Activated CD4-positive, CD25-positive, alpha-beta regulatory T cell treated with anti-CD3 and anti-CD28 coated beads, Interleukin-2, amount 50 U/mL, for 72 hours (primary cell): ENCODE data around the gene ANKH.

Experiments
- DNase-seq: peaks from one replicate; pipeline ENCODE4 v3.0.0; 2021

Gene ANKH

DNA sequence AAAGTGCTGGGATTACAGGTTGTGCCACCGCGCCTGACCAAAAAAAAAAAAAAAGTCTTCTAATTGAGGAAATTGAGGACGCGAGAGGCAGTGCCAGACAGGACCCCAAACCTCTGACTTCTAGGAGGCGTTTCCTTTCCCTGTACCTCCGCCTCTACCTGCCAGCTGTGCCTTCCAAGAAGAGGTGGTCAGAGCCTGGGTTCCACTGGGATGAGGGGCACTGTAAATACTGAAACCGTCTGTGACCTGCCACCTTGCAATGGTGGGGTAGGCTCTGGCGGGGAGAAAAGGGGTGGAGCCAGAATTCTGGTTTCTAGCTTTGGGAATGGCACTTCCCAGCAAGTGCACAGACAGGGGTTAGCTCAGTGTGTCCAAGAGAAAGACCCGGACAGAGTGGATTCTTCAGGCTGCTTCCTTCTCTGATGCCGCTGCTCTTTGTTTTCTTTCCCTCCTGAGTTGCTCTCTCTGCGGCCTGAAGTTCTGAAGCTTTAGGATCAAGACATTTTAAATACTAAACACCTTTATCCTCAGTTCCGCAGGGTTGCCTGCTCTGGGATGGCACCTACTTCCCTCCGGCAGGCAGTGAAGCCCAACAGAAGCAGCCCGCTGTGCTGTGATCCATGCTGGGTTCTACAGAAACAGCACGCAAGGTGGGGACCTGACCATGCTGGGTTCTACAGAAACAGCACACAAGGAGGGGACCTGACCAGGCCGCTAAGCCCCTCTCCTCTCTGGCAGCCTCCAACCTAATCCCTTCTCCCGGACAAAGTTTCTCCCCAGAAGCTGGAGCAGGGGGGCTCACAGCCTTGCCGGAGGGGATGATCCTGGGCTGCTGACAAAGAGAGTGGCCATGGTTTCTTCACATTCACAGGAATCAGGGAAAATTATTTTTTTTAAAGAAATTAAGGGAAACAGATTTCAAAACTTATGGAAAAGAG, 141.9 kb downstream of the ANKH start:
- no peak for DNase-seq

DNA sequence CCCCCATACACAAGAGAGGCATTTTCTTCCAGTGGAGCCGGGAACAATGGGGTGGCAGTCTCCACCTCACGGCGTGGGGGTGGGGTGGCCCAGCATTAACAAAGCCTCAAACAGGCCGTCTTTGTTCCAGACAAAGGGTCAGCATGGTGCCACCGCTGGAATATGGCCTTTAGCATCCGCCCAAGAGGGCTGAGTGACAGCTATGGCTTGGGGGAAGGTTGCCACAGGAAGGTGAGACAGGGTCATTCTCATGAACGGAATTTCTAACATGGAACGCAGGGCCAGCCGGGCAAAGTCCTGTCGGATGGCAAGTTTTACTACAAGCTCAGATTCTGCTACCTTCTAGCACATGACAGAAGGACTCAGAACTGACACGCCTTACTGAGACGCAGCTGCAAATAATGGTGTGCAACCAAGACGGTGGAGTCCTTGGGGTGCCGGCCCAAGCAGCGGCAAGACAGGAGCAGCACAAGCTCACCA, 143.1 kb downstream of the ANKH start:
- DNase-seq, result no peak

DNA sequence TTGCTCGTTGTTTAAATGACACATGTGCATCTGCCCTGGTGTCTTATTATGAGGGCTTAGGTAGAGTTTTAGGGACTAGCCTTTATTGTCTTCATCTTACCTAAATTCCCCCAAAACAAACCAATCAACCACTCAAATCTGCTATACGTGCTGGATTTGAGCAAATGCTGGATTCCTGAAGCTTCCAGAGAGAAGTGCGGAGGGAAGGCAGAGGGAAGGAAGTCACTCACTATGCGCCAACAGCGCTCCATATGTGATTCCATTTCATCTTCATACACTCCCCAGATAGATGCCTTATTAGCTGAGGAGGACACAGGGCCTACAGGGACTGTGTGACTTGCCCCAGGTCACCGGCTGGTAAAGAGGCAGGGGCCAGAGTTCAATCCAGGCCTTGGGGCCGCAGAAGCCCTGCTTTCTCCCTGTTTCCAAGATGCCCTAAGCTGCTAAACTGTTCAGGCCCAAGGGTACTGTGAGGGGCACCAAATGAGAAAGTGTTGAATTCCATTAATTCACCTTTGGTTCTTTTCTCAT, 143.6 kb downstream of the ANKH start:
- no peak for DNase-seq

DNA sequence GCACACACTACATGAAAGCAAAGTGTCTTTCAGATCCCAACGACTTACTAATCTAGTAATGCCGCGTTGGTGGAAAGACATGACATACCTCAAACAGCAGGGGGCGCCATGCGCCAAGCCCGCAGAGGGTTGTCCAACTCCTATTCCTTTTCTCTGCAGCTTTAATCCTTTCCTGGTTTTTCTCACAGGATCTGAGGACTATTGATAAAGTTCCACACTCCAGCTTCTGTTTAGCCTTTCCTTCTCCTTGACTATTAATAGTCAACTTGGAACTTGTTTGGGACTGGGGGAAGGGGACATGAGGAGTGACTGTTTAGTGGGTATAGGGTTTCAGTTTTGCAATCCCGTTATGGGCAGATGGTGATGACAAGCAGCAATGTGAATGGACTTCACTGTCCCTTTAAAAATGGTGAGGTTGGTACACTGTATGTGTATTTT, 144.1 kb downstream of the ANKH start:
- DNase-seq, result peak; percentile 76

DNA sequence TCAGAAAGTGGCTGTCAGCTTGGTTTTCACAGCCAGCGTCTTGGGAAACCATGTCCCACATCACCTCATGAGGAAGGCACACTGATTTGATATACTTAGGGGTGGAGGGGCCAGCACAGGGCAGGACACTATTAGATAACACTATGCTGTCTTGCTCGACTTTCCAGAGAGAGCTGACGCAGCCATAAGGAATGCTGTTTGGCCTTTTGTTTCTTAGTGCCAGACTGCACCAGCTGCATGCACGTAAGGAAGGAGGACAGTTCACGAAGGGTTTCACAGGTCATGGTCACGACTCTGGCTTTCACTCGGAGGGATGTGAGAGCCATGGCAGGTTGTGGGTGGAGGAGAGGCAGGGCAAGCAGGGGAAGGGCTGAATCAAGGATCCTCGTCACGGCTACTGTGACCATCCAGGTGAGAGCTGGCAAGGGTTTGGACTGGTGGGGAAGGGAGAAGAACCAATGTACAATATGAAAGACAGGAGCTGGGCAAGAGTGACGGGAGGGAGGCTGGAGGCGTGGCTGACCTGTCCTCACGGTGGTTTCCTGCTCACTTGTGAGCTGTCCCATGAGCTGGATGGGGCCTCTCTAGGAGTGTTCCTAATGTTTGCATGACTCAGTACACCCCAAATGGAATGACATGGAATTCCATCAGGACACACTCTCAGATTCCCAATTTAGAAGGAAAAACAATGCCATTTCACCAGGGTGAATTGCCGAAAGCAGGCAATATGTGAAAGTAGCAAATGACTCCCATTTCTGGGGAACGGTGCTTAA, 145.3 kb downstream of the ANKH start:
- no peak for DNase-seq

DNA sequence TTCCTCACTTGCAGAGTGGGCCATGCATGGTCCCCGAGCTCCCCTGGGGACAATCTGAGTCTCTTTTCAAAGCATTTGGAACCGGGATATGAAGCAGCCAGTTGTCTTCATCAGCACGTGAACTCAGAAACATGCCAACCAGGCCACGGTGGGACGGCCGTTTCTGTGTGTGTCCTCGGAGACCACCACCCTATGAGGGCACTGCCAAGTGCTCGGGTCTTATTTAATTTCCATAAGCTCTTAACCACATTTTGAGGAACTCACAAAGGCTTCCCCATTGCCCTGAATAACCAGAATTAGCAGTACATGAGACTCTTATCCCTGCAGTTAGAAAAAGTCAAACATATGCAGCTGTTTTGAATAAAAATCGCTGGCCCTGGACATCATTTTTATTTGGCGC, 146.9 kb downstream of the ANKH start:
- no peak for DNase-seq

DNA sequence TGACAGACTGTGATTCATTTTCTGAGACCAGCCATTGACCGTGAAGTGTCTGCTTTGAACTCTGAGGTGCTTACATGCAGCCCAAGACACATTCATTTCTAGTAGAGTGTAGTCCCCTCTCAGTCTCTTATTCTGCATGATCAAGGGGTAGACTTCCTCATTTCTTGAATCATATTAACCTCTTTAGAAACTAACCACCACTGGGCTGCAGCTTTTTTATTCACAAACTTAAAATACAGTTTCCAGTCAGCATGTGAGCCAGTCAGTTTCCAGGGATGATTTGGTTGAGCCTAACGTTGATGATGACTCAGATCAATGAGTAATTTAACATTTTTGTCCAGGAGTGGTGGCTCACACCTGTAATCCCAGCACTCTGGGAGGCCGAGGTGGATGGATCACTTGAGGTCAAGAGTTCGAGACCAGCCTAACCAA, 147.9 kb downstream of the ANKH start:
- no peak for DNase-seq

DNA sequence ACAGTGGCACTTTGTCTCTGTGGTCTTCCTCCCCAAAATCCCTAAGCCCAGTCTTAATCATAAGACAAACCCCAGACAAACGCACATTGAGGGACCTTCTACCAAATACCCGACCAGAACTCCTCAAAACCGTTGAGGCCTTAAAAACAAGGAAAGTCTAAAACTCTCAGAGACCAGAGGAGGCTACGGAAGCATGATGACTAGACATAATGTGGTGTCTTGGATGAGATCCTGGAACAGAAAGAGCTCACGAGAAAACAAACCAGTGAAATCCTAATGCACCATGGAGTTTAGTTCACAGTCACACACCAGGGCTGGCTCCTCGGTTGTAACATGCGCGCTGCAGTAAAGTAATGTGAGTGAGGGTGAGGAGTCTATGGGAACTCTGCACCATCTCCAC, 148.7 kb downstream of the ANKH start:
- DNase-seq, result no peak

DNA sequence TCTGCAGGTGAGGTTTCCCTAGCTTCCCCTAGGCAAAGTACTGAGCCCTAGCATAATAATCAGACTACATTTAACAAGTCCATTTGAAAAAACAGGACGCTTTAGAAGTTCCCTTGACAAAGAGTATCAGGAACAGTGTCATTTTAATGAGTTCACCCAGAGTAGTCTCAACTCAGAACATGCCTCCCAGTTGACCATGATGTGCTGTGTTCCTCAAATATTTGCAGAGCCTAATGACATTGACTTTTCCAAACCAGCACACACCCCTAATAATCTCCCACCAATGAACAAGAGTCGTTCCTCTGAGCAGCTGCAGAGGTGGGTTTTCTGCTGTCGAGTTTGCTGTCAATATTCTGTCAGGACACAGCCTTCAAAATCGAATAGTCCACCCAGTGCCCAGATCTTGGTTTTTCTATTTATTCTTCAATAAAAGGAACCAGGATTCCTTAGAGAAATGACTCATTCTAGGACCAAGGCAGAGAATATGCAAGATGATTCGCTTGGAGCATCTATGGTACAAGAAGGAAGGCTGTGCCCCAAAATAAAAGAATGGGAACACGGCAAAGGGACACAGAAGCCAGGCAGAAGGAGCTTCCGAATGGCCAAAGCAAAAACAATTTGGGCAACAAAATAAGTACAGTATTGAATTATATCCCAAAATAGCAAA, 149.5 kb downstream of the ANKH start:
- DNase-seq, result no peak

DNA sequence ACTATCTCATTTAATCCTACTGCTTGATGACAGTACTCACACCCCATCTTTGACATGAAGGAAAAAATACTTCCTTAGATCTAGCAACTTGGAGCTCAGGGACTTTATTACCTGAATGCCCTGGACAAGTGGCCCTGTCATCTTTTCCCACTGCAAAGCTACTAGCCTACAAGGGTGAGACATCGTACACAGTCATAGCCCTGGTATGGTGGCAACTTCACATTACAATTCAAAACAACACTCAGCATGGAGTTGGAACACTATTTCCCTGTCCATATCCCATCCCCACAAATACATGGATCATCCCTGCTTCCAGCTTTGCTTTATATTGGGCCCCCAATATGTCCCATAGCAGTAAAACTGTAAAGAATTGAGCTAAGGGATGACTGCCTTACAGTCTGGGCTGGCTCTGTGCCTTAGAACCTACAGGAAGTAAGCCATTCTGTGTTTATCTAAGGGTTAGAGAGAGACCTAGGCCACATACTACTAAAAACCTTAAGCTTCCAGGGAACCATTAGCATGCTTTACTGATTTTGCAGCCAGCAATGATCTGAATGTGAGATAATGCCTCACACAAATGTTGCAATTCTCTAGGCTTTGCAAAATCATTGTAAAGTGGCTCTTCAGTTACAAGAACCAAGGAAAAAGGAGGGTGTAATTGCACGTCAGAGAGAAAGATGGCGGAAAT, 151.2 kb downstream of the ANKH start:
- no peak for DNase-seq

DNA sequence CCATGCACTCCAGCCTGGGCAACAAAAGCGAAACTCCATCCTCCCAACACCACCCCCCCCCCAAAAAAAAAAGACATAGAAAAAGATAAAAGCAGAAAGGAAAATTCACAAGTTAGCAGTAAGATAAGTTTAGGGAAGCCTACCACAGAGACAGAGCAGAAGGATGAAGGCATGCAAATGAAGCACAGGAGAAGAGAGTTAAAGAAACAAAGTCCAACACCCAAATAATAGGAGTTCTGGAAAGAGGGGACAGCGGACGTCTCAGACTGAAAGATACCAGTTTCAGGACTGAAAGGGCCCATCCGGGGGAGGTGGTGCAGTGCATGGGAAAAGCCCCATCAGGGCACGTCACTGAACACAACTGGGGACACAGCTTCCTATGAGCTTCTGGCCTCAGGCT, 152.8 kb downstream of the ANKH start:
- no peak for DNase-seq

DNA sequence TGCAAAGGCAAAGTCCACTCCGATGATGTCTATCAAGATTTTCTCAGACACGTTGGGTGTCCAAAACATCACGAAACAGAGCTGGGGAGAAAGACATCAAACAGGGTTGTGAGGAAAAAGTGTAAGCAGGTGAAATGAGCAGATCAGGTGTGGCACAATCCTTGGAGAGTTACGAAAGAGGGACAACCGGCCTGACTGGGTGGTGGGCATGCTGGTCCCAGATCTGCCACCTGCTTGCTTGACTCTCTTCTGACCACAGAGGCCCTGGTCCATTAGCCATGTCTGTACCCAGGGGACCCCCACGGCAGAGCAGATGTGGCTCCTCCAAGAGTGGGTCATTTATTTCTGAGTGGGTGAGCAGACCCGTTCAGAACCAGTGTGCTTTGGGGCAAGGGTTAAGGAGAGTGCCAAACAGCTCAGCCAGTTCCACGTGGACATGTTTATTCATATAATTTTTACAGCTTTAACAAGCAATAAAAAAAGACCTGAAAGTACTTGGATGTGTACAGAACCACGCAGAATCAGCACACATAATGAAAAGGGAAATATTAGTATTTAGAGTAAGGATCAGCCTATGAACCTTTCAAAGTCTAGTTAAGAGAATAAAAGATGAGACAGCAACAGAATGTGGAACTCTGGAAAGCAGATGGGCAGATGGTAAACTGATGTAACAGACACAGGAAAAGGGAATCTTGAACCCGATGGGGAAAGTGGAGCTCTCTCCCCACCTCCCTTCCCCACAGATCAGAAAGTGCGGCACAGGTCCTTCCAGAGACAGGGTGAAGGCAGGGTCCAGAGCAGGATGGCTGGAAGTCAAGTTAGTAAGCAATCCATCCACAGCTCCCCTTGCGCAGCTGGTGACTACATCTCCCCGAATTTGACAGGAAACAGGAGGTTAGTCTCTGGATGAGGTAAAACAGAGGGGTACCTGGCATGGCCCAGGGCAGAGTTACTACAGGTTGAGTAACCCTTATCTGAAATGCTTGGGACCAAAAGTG, 154.5 kb downstream of the ANKH start:
- no peak for DNase-seq

DNA sequence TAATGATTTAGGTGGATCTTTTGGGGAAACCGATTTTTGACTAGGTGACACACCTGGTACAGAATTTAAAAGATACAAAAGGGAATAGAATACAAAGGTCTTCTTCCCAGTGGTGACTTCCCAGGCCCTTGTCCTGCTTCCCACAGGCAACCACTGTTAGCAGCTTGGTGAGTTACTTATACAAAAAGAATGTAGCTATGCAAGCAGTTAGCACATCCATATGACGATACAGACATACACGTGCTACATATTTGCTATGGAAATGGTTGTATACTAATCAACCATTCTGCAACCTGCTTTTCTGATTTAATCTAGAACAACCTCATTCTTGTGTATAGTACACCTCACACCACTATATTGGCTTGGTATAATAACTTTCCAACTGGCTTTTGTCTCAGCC, 156.1 kb downstream of the ANKH start:
- no peak for DNase-seq

DNA sequence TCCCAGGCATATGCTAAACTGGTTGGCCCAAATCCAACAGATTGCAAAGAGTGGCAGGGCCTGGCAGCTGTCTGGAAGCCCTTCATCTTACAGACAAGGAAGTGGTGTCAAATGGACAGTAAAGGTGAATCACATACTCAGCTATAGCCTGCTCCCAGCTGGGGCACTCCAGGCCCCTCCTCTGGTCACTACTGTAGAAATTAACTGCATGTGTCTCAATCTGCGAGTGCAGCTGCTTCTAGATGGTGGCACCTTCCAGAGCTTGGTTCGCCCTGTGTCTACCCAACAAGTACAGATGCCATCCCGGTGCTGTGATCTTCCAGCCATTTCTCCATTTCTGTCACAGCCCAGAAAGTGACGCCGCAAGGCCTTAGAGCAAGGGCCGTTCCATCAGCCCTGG, 156.9 kb downstream of the ANKH start:
- no peak for DNase-seq

DNA sequence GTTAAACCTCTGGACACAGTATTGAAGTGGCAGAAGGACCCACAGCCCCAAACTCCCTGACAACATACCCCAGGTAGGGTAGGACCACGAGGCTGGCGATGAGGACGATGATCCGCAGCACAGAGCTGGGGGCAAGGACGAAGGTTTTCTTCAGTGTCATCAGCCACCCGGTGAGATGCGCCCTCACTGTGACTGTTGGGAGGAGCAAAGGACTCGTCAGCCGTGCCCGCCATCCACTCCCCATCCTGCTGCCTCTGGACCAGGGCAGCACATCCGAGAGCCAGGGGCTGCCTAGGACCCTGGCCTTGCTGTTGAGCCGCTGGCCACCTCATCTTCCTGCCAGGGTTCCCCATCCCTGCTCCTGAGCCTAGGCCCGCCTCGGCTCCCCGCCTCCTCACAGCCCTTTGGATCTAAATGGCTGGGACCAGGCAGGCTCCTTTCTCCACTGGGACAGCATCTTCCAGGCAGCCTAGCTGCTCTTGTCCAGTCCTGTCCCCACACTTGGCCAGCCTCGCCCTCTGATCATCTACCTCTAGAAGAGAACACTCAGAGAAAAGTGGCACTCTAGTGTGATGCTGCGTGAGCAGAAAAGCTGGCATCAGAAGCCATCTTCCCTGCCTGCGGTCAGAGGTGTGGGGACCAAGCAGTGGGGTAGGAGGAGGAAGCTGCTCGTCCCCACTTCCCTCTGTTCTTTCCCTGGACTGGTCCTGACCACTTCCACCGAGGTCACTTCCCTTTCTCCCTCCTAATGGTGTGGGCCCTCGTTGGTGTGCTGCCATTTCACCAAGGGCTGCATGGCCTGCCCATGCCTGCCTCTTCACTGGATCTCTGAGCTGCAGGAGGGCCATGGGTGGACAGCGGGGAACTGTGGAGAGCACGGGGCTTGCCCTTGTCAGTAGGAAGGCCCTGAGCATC, 157.8 kb downstream of the ANKH start:
- DNase-seq, result no peak

DNA sequence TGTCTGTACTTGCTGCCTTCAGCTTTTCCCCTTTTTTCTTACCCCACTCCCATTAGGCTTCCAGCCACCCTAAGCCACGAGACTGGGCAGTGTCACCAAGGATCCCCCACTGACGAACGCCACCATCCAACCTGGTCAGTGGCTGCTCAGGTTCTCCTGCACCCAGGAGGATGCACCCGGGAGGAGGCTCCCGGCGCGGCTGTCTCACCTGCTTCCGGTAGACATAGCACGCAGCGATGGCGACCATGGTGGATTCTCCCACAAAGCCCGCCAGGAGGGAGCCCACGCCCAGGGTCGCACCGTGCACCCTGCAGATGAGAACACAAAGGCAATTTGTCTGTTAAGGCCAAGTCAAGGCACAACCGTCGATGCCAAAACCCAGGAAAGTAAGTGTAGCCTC, 158.9 kb downstream of the ANKH start:
- no peak for DNase-seq

DNA sequence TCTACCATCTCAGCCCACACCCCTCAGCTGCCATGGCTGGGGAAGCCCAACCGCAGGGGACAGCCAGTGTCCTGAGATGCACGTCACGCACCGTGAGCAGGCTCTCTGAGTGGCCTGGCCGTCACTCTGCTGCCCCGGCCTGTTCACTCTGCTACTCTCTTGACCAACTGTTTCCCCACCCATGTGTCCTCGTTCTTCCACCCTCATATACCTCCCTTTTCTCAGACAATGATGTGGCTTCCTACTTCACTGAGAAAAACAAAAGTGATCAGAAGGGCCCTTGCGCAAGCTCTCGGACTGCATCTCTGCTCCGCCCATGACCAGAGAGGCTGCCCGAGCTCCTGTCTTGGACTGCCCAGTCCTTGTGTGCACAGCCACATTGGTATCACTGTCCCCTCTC, 159.4 kb downstream of the ANKH start:
- no peak for DNase-seq

DNA sequence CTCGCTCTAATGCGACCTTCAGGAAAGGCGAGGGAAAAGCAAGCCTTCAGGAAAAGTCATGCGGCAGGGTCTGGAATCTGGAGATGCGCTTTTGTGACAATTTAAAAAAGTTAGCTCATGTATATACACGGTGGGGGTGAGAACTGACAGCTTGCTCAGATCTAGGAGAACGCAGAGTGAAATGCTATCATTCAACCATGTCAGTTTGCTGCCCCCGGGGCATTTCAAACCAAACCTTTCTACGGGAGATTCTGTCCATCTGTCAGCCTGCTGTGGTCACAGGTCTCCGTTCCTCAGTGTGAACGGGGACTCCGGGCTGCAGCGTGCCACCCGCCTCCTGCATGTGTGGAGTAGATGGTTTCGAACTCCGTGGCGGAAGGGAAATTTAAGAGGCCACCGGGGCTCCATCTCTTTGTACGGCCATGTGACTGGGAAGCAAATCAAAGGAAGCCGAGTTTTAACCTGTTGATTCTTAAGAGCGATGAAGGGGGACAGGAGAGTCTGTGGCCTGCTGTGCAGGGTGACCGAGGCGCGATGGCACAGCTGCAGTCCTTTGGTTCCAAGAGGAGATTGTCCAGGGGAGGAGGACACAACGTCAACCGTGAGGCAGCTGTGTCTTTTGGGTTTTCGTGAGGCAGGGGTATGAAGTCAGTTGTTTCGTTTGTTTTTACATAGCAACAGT, 161.1 kb downstream of the ANKH start:
- no peak for DNase-seq

DNA sequence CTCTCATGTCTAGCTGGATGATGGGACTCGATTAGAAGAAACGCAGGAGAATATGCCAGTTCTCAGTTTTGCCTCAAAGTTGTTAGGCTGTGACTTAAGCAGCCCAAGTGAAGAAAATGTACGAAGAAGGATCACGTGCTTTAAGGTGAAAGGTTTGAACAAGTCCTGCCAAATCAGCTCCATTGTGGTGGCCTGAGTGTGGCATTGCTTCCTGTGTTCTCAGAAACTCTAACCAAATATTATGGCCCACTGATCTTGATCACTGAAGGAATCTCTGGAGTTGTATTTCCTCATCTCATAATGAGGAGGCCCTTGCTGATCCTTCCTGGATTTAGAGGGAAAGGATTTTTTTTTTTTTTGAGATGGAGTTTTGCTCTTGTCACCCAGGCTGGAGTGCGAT, 163.0 kb downstream of the ANKH start:
- no peak for DNase-seq
